UCSD-AML1 (cell line): ENCODE measurements around the gene C9orf50.
"Not testable (repeated sequence)": the region's sequence is repeated elsewhere in the genome, so short reads cannot be mapped to it uniquely, and the experiment has no call there.

Source experiments
- DNase-seq: peaks from one replicate; lab custom pipeline; 2025; ENCODE audit not compliant: unreplicated experiment; lab: John Stamatoyannopoulos, UW

C9orf50 gene

DNA sequence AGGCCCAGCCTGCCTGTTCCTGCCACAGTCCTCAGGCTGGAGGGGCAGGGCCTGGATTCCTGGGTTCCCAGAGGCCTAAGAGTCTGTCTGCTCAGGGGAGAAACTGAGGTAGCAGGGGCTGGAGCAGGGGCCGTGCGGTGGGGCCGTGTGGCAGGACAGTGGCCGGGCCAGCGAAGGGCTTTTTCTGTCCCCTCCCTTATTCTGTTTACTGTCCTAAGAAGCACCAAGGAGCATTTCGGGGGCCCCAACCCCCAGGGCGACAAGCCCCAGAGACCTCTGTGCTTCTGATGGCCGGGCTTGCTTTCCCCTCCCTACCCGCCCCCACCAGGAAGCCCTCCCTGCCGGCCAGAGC, 27.8 kb upstream of the C9orf50 start:
- DNase-seq: no peak

DNA sequence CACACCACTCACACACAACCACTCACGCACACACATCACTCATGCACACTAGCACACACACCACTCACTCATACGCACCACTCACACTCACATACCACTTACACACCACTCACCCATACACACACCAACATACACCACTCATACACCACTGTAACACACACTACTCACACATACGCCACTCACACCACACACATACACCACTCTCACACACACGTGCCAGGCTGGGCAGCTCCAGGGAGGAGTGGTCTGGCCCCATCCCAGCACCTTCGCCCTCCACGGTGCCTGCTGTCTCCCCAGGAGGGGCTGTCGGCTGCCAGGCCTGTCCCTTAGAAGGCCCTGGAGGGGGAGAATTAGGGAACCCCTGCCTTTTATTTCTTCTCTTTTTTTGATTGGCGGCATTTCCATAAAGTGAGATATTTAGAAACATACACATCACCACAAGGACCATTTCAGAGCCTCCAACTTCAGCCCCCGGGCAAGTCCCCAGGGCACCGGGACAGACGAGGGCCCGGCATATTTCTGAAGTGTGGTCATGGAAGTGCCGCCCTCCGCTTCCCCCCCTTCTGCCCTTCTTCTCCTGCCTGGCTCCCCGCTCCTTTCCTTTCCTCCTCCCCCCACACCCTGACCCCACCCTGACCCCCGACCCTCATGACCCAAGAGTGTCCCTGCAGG, 27.3 kb upstream of the C9orf50 start:
- DNase-seq: no peak

DNA sequence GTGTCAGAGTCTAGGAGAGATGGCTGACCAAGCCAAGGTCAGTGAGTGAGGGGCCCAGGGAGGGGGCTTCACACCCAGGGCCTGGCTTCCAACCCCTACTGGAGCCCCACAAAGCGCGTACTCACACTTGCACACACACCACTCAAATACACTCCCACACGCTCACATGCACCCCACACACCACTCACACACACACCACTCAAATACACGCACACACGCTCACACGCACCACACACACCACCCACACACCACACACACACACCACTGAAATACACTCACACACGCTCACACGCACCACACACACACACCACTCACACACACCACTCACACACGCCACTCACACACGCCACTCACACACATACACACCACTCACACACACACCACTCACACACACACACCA, 26.7 kb upstream of the C9orf50 start:
- DNase-seq: no peak

DNA sequence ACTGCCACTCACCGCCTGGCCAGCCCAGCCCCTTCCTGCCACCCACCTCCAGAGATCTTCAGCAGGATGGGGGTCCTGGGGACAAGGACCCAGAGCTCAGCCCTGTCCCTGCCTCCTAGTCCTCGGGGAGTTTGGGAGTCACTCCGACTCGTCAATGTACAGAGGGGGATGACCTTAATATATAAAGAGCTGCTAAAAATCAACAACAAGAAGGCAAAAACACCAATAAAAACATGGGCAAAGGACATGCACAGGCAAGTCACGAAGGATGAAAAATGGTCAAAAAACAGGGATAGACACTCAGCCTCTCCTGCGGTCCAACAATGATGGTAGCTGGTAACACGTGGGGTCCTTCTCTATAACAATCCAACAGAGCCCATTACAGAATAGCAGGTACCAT, 25.8 kb upstream of the C9orf50 start:
- DNase-seq: no peak

DNA sequence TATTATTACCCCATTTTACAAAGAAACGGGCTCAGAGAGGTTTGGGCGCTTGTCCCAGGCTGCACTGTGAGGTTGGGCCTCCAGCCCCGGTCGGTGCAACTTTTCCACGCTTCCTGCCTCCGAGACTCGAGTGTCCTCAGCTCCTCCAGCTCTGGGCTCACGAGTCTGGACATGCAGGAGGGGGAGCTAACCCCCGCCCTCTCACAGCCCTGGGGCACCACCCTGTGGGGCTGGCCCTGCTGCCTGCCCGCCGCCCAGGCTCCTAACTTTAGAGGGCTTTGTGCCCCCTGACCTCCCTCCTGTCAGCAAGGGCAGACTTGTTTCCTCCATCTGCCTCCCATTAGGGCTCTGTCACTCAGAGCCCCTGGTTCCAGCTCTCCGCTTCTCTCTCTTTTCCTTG, 25.4 kb upstream of the C9orf50 start:
- DNase-seq: no peak

DNA sequence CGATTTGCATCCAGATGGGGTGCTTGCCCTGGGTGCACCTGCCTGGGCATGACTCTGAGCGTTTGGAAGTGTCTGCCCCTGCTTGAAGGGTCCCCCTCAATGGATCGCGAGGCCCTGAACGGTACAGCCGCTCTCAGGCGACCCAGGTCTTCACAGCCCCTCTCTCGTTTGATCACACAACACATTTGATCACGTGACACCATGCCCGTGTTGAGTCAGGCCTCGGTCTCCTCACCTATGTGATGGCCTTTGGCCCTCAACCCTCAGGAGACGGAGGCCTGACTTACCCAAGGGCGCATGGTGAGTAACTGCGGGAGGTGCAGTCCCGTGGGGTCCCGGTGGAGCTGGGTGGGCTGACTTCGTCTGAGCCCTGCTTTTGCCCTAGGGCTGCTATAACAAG, 24.0 kb upstream of the C9orf50 start:
- no peak for DNase-seq

DNA sequence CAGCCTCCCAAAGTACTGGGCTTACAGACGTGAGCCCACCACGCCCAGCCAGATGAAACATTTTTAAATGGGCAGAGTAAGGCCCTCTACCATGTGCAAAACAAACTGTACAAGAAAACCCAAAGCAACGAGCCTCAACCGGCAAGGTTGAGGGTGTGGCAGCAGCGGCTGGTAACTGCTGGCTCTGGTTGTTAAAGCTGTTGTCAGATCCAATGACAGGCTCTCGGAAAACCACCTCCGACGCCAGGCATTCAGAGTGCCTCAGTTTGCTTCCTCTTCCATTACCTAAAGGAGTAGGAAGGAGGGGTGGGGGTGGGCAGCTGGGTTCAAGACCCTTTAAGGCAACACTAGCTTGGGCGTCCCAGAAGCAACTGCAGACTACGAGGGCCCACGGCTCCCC, 23.5 kb upstream of the C9orf50 start:
- DNase-seq: no peak

DNA sequence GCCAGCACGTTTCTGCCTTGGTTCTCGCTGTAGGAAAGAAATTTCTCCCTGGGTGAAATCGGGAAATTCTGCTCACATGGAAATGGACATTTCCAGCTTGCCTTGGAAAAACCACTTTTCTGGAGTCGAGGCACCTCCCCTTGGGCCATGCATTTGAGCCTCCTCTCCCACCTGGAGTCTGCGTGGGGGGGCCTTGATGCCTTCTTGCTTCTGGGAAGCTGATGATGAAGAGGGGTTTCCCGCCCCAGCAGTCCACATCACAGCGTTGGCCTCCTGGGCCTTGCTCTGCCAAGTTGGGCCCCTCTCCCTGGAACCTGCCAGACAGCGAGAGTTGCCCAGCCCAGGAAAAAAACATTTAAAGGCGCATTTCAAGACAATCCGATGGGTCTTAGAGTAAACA, 22.8 kb upstream of the C9orf50 start:
- DNase-seq: no peak

DNA sequence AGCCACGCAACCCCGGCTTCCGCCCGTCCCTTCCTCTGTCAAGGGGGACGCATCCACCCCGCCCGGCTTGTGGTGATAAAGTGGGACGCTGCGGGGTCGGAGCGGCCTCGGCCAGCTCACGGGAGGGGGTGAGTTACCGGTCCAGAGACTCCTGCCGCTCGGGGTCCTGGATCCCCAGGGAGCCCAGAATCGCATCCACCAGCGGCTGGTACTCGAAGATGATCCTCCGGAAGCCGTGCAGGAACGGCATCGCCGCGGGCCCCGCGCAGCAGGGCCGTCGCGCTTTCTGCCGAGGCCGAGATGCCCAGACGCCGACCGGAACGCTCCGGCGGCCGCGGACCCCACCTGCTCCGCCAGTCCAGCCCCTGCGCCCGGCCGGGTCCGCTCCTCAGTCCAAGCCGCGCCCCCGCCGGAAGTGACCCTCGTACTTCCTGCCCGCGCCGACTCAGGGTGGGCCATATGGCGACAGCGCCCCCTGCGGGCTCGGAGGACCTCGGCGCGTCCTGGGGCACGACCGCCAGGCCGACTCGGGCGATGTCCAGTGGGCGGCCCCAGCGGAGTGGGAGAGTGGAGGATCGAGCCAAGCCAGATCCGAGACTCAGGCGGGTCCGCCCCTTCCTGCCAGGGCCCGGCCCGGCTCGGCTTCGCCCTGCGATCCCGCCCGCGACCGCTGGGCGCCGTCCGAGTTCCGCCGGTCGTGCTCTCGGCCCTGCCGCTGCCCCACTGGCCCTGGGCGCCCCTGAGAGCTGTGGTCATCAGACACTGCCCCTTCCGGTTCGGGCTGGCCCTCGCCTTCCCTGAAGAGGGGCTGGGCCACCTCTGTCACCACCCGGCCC, 21.1 kb upstream of the C9orf50 start, which contains the start of gene ASB6:
ASB6 (minus strand) TSS at position 402 of the 836 bp plus-strand sequence; CDS start at position 250, 152 bp downstream.
- DNase-seq: peak; percentile 99

DNA sequence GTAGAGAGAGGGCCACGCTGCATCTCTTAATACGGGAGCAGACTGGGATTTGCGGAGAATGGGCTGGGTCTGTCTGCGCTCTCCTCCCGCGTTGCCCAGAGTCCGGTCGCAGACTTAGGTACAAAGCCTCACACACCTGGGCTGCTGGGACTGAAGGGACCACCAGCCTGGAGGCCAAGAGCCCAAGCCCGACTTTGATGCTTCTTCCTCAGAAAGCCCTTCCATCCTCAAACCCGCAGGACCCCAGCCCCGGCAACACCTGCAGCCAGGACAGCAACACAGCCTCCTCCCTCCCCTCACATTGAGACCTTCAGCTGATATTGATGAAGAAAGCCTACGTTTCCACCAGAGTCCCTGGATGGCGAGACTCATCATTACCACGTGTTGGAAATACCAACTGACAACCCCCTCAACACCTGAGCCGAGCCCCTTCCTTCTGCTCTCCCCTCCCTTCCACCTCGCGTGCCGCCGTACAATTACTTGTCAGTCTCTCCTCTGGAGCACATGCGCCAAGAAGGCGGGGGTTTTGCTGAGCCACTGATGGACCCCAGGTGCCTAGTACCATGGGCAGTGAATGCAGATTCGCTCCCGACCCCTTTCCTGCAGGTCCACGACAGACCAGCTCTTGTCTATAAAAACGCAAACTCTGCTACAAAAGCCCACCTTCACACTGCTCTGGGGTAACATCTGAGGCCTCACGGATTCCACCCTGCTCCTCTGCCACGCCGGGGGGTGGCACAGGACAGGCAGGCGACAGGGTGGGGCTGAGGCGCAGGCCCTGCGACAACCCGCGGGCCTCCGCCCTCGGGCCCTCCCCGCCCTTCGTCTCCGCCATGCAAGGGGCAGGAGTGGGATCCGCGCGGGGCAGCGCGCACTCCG, 20.2 kb upstream of the C9orf50 start:
- DNase-seq: no peak

DNA sequence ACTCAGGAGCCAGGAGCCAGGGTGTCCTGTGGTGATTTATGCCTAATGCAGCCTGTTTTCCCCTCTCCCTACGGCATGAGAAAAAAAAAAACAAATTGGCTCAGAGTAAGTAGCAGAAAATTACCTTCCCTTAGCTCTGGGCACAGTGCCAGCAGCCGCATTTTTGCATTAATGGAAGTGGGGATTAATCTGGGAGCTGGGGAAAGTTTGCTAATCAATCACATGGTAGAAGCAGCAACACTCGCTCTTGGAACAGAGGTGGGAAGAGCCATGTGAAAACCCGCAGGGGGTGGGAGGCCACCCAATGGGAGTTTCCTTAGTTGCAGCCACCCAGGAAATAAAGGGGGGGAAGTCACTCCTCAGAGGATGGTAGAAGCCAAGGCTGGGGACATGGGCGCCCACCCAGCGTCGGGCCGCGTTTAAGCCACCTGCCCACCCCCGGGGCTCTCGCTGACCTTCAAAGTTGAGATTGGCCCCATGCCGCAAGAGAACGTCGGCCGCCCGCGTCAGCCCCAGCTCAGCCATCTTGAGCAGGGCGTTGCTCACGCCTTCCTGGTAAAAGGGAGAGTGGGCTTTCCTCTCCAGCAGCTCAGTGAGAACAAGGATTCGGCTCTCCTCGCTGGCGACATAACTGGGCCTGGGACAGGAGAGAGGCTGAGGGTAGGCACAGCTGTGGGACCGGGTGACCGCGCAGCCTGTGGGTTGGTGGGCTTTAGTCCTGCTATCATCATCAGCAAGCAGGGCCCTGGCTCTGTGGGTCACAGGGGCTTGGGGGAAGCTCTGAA, 19.4 kb upstream of the C9orf50 start:
- DNase-seq: no peak

DNA sequence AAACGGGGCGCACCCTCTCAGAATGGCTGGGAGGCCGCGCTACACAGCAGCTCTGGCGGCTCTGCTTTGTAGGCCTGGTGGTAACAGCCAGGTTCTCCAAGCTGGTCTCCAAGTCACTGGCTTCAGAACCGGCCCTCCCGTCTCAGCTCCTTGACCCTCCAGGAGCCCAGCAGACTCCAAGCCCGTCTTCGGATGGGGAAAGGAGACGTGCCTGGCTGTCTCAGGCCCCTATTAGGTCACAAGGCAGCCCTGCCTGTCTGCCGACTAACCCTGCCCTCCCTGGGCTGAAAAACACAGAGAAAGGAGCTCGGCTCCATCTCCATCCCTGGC, 18.8 kb upstream of the C9orf50 start:
- no peak for DNase-seq

DNA sequence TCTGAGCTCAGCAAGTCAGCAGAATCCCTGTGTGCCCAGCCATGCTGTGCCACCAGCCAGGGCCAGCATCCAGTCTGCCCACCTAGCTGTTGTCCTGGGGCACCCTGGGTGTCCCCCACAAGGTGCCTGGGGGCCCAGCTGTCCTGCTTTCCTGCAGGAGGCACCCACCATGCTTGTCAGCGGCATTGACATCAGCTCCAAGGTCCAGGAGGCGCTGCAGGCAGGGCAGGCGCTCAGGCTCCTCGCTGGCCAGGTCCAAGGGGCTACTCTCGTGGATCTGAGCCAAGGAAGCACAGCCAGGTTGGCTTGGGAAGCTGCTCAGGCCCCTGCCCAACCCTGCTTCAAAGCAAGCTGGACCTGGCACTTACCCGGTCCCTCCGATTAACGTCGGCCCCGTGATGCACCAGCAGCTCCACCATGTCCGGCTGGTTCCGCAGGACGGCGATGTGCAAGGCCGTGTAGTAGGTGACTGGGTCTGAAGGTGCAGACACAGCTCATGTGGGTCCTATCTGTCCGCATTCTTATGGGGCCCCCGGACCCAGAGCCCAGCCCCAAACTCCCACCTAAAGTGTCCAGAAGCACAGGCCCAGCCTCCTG, 18.2 kb upstream of the C9orf50 start:
- no peak for DNase-seq

DNA sequence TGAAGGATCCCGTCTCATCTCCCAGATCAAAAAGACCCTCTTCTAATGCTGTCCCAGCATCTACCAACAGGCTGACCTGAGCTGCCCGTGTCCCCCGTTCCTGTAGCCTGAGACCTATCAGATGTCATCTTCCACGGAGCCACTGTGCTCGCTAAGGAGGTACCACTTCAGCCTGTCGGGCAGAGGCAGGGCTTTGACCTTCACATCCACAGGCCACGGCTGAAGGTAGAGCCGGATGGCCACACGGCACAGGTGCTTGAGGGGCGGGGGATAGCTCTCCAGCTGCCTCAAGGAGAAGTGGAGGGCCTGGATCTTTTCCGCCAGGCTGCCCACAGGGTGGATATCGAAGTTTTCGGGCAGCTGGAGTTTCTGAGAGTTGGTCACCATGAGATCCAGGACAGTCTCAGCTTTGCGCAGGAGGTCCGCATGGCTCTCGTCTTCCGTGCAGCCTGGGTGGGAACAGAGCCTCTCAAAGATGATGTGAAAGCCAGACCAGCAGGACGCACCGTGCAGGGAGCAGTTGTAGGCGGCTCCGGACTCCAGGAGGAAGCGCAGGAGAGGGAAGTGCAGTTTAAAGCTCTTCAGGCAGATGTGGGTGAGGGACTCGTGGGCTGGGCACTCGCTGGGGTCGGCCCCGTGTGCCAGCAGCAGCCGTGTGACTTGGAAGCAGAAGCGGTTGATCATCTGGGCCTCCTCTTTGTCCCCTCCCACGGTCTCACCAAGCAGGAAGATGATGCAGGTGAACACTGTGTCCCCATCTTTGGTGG, 17.0 kb upstream of the C9orf50 start:
- DNase-seq: no peak

DNA sequence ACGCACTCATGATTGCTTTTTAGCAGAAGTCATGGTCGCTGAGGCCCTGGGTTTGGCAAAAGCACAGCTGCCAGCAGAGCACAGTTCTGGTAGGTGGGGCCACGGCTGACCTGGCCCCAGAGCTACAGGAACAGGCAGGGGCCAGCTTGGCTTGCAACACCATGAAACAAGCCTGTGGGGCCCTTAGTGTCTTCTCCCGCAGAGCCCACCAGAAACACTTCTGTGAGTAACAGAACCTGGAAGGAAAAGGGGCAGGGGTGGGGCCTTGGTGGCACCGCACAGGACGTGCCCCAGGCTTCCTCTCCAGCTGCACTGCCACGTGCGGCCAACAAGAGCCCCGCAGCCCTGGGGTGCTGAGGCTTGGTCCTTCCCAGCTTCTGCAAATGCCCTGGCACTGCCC, 16.2 kb upstream of the C9orf50 start:
- no peak for DNase-seq

DNA sequence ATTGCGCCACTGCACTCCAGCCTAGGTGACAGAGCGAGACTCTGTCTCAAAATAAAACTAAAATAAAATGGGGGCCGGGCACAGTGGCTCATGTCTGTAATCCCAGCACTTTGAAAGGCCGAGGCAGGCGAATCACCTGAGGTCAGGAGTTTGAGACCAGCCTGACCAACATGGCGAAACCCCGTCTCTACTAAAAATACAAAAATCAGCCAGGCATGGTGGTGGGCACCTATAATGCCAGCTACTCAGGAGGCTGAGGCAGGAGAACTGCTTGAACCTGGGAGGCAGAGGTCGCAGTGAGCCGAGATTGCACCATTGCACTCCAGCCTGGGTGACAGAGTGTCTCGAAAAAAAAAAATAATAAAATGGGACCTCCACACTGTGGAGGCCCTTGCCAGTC, 15.4 kb upstream of the C9orf50 start:
- DNase-seq: not testable (repeated sequence)

DNA sequence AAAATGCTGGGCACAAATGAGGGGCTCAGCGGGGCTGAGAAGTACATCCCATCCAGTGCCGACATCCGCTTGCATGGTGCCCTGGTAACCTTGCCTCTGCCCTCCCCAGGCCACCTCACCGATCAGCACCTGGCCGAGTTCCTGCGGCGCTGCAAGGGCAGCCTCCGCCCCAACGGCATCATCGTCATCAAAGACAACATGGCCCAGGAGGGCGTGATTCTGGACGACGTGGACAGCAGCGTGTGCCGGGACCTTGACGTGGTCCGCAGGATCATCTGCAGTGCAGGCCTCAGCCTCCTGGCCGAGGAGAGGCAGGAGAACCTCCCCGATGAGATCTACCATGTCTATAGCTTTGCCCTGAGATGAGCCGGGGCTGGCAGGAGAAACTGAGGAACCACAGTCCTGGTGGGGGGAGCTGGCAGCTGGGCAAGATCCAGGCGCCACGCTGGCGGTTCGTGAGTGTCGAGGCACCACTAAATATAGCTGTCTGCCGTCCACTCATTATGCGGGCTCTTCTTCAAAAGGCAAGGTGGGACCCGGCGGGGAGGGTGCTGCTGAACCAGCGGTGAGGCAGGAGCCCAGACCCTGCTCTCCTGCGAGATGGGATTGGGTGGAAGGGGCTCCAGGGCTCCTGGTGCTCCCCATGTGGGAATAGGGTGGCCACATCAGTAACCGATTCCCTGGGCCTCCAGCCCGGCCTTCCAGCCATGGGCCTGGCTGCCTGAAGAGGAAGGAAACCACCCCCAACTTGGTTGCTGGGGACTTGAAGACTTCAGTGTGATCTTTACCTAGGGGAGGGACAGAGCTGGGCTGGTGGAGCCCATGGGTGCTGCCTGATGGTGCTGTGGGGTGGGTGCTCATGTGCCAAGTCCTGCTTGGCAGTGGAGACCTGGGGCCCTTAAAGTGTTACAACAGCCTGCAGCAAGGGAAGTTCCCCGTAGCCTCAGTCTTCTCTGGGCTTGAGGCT, 14.5 kb upstream of the C9orf50 start:
- no peak for DNase-seq

DNA sequence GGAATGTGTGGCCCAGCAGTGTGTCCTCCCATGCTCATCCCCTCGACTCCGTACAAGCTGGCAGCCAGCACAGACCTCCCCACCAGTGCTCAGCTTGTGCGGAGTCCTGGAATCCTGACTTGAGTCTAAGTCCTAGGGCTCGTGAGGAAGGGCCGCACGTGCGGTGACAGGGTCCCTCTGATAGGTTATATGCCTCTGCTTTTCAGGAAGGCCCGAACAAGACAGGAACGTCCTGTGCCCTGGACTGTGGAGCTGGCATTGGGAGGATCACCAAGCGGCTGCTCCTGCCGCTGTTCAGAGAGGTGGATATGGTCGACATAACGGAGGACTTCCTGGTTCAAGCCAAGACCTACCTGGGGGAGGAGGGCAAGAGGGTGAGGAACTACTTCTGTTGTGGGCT, 12.9 kb upstream of the C9orf50 start:
- no peak for DNase-seq

DNA sequence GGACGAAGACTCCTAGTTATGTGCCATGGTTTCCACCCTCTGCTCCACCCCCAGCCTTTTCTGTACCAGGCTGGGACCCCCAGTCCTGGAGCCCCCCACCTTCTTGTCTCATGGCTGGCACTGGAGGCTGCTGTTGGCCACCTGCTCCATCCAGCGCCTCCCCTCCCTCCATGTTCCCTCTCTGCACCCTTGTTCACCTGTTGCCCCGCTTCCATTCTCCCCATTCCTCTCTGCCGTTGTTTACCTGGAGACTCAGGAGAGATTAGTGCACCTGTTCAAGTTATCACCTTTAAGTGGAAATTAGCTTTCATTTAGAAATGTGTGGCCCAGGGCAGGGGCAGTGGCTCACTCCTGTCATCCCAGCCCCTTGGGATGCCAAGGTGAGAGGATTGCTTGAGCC, 12.3 kb upstream of the C9orf50 start:
- no peak for DNase-seq
